Left kidney (tissue), 8 donors: ENCODE measurements around the gene ARL17A. TPM values are rescaled to one million over a fixed set of nuclear protein-coding genes. Genes with fewer than 3 reads are reported as not detected.
"Not testable (repeated sequence)": the region's sequence is repeated elsewhere in the genome, so short reads cannot be mapped to it uniquely, and the experiment has no call there.

ENCODE experiments used
- DNase-seq: peaks from one replicate; pipeline ENCODE4 v3.0.0-alpha.2; 2013
- long read RNA-seq, 8 donors: transcript quantifications; one replicate each; lab custom pipeline, GENCODE V29; 2026
- polyA plus RNA-seq: library from polyadenylated mRNA; unstranded; fragments of 120-200 nt; gene quantifications from one replicate; pipeline ENCODE4 v1.2.1, GENCODE V29; 2013; ENCODE audit not compliant: insufficient read length

The ARL17A gene
- polyA plus RNA-seq, result 42.5 TPM
- long read RNA-seq, donor 1, partial matches to known transcripts, result 0 of 2 reads
- long read RNA-seq, donor 1, other reads (novel, unspliced or antisense), result 0 of 2 reads
- long read RNA-seq, donor 2, transcript ARL17A-202 (4 exons, 3,945 nt), result major isoform, 7 of 24 reads
- long read RNA-seq, donor 2, partial matches to known transcripts, result 17 of 24 reads
- long read RNA-seq, donor 2, other reads (novel, unspliced or antisense), result 0 of 24 reads
- long read RNA-seq, donor 3, transcript ARL17A-202 (4 exons, 3,945 nt), result major isoform, 5 of 19 reads
- long read RNA-seq, donor 3, partial matches to known transcripts, result 14 of 19 reads
- long read RNA-seq, donor 3, other reads (novel, unspliced or antisense), result 0 of 19 reads
- long read RNA-seq, donor 4, partial matches to known transcripts, result 0 of 2 reads
- long read RNA-seq, donor 4, other reads (novel, unspliced or antisense), result 0 of 2 reads
- long read RNA-seq, donor 5, partial matches to known transcripts, result 0 of 2 reads
- long read RNA-seq, donor 5, other reads (novel, unspliced or antisense), result 0 of 2 reads
- long read RNA-seq, donor 6, transcript ARL17A-202 (4 exons, 3,945 nt), result major isoform, 6 of 6 reads
- long read RNA-seq, donor 6, partial matches to known transcripts, result 0 of 6 reads
- long read RNA-seq, donor 6, other reads (novel, unspliced or antisense), result 0 of 6 reads
- long read RNA-seq, donor 7, transcript ARL17A-202 (4 exons, 3,945 nt), result major isoform, 8 of 36 reads
- long read RNA-seq, donor 7, partial matches to known transcripts, result 28 of 36 reads
- long read RNA-seq, donor 7, other reads (novel, unspliced or antisense), result 0 of 36 reads
- long read RNA-seq, donor 8, partial matches to known transcripts, result 0 of 4 reads
- long read RNA-seq, donor 8, other reads (novel, unspliced or antisense), result 0 of 4 reads

DNA sequence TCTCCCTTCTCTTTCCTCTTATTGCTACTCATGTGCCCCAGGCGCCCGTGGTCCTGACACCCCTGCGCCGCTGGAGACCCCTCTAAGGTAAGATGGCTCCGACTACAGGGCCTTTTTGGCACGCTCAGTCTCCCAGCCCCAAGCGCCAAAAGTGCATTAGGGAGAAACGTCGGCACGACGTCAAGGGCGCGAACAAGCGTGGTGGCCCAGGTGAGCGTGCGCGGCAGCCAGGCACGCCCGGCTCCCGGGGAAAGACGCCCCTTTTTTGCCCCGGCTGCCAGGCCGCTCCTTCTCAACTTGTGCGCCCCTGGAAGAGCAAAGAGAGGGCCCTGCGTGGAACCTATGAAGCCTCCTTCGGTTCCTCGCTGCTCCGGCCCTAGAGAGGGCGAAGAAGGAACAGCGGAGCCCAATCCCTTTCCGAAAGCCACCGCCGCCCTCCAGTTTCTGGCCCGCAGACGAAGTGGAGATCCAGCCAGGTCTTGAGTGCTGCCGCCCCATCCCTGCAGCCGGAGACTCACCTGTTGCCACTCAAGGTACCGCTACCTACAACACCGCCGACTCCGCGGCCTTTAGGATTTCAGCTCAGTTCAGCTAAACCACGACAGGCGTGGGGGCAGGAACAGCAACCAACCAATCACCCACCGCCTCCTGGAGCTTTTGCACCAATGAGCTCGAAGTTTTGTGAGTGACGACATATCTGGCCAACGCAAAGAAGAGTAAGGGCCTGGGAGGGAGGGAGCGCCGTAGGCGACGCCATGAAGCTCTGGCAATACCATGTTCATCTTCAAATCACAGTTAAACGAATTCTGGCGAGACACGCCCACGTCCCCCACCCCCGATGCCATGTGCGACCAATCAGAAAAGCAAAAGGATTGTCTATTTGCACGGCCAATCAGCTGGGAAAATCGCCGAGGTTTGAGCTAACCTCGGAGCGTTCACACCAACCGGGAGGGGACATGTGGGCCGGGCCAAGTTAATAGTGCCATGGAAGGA lies at the start of gene ARL17A:
ARL17A (minus strand) TSS at position 609 of the 993 bp plus-strand sequence. CDS start 3,369 bp downstream, outside the sequence.
- DNase-seq, result not testable (repeated sequence)

DNA sequence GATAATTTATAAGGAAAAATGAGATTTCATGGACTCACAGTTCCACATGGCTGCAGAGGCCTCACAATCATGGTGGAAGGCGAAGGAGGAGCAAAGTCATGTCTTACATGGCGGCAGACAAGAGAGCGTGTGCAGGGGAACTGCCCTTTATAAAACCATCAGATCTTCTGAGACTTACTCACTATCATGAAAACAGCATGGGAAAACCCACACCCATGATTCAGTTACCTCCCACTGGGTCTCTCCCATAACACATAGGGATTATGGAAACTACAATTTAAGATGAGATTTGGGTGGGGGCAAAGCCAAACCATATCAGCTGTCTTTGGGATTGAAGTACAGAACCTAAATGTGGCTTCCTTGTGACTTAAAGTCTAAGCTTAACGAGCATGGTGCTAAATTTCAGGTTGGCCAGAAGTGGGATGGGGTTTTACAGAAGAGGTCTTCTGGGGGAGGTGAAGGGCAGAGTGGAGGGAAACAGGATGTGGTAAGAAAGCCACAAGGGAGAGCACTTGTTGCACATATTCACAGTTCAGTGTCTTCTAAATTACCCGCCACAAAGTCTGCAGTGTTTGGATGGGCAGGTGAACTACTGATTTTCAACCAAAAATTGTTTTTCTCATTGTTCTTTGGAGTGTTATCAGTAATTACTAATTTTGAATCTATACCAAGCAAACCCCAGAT lies 49.4 kb upstream of the ARL17A start:
- DNase-seq, result not testable (repeated sequence)

DNA sequence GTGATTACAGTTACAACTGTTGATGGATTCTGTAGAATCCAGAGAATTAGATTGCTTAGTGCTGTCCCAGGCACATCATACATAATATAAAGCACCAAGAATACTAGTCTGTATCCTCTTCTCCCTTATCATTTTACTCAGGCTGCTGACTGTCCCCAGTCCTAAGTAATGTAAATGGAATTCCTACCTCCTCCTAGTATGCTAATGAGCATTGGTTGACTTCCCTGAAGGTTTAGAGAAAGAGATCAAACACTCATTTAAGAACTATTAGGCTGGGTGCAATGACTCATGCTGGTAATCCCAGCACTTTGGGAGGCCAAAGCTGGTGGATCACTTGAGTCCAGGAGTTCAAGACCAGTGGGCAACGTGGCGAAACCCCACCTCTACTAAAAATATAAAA lies 48.0 kb upstream of the ARL17A start:
- not testable (repeated sequence) for DNase-seq

DNA sequence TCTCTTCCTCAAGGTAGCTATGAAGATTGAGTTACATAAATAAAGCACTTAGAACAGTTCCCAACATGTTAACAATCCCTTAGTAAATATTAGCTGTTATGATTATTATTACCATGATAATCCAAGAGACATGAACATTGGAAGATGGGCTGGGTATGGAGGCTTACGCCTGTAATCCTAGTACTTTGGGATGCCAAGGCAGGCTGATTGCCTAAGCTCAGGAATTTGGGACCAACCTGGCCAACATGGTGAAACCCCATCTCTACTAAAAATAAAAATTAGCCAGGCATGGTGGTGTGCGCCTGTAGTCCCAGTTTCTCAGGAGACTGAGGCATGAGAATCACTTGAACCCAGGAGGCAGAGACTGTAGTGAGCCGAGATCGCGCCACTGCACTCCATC lies 45.2 kb upstream of the ARL17A start:
- not testable (repeated sequence) for DNase-seq

DNA sequence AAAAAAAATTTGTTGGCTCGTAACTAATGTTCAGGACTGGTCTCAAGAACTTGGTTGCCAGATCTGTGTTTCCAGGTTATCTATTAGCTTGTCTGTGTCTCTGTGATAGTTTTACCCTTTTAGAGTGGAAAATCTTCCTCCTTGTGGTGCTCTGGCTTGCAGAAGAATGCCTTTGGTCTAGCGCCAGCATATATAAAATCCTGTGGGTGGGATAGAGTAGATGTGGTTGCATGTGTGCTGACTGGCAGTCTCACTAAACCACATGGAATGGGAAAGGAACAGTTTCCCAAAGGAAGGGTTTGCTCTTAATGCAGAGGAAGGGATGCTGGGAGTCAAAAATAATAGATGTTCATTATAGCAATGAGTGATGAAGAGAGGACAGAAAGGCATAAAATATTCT lies 44.3 kb upstream of the ARL17A start:
- not testable (repeated sequence) for DNase-seq

DNA sequence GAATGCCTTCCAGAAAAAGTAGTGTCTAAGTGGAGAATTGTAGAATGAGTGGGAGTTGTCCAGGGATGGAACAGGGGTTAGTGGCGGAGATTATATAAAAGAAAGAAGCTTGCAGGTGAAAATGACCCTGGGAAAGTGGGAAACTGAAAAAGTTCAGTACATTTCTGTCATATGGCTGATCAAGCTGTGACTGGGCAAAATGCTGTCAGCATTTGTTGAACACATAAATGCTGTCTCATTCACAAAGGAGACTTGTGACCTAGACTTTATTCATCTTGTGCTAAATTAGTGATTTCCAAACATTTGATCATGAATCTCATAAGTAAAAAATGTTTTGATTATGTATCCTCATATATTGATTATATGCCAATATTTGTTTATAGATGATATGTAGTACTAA lies 39.5 kb upstream of the ARL17A start:
- DNase-seq, result not testable (repeated sequence)

DNA sequence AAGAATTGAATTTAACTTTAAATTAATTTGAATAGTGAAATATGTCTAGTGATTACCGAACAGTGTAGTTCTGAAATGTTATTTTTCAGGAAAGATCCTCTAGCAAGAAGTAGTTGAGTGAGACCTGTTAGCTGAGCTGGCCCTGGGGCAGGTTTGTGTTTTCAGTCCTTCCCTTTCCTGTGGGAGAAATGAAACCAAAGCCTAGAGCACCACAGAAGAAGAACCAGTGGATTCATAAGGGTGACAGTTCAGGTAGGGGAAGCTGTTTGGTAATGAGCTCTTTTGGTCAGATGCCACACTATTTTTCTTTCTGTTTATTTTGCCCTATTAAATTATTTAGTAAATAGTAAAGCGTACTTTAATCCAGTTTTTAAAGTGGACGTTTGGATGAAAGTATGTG lies 37.6 kb upstream of the ARL17A start:
- not testable (repeated sequence) for DNase-seq

DNA sequence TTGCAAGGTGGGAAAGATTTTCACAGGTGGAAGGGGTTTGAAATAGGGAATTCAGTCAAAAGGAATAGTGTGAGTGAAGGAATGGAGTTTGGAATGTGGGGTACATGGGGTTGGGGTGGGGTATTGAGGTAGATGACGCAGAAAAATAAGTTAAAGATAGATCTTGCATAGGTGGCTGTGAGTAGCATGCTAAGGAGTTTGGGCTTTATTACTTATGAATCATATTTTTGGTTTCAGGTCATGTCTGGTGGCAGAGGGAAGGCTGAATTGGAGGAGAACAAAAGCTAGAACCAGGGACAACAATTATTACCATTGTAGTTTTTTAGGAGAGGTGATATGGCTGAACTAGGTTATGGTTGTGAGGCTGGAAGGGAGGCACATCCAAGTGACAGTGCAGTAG lies 34.4 kb upstream of the ARL17A start:
- DNase-seq, result not testable (repeated sequence)

DNA sequence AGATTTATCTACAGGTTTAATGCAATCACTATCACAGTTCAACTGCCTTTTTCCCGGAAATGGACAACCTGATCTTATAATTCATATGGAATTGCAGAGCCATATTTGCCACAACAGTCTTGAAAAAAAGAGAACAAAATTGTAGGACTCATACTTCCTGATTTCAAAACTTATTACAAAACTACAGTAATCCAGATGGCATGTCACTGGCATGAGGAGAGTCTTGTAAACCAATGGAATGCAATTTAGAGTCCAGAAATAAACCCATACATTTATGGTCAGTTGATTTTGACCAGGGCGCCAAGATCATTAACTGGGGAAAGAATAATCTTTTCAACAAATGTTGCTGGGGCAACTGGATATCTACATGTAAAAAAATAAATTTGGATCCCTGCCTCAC lies 31.8 kb upstream of the ARL17A start:
- DNase-seq, result not testable (repeated sequence)

DNA sequence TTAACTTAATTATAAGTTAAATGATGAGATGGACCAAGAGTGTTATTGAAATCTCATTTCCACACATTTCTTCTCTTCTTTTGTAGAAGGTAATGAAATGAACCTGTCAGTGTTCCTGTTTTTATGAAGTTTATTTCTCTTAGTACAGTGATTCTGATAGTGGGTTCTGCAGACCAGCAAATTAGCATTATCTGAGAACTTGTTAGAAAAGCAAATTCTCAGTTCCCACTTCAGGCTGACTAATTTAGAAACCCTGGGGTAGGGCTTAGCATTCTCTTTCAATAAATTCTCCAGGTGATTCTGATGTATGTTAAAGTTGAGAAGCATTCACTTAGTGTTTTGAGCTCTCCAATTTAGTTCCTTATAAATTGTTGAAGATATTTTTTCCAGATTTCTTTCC lies 23.6 kb upstream of the ARL17A start:
- not testable (repeated sequence) for DNase-seq

DNA sequence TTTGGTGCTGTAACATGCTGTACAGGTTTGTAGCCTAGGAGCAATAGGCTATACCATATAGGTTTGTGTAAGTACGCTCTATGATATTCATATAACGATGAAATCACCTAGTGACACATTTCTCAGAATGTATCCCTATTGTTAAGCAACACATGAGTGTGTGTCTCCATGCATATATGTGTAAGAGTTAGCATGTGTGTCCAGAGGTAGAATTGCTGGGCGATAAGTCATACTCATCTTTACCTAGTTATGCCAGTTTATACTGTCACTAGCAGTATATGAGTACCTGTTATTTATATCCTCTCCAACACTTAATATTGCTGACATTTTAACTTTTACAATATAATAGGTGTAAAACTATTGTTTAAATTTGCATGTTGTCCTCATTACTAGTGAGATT lies 21.3 kb upstream of the ARL17A start:
- not testable (repeated sequence) for DNase-seq

DNA sequence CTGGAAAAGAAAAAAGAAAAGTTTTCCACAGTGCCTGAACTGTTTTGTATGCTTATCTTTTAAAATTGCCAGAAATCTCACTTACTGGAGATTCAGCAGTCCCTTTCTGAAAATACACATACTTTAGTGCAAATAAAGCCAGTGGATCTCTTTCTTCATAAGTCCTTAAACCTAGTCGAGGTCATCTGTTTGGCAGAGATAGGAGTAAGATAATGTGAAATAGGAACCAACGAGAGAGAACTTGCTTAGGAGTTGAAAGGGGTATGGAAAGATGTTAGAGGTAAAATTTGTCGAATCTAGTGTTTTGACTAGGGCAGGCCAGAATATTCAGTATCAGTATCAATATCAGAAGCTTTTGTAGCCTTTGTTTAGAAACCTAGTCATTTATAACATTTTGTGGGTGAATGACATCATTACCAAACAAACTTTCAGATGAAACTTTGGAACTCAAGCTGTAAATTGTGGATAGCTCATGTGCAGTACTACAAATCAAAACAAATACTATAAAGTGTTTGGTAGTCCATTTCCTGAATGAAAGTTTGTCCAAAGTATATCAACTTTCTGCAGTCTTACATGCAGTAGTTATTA lies 18.9 kb upstream of the ARL17A start:
- DNase-seq, result not testable (repeated sequence)

DNA sequence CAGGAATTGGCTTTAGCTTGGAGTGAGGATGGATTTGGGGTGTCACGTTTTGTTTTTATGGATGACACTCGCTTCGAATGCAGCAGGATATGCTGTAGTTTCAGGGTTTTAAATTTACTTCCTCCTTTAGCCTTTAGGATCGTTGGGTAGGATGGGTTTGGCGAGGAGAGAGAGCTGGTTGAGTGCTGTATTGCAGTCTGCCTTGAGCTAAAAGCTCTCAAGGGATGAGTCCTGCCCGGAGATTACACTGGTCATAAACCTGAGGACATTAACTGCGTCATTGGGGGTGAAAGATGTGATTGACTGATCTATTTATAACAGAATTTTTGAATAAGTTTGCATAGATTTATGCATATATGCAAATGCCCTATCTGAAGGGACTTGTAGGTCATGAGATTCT lies 11.8 kb upstream of the ARL17A start:
- not testable (repeated sequence) for DNase-seq

DNA sequence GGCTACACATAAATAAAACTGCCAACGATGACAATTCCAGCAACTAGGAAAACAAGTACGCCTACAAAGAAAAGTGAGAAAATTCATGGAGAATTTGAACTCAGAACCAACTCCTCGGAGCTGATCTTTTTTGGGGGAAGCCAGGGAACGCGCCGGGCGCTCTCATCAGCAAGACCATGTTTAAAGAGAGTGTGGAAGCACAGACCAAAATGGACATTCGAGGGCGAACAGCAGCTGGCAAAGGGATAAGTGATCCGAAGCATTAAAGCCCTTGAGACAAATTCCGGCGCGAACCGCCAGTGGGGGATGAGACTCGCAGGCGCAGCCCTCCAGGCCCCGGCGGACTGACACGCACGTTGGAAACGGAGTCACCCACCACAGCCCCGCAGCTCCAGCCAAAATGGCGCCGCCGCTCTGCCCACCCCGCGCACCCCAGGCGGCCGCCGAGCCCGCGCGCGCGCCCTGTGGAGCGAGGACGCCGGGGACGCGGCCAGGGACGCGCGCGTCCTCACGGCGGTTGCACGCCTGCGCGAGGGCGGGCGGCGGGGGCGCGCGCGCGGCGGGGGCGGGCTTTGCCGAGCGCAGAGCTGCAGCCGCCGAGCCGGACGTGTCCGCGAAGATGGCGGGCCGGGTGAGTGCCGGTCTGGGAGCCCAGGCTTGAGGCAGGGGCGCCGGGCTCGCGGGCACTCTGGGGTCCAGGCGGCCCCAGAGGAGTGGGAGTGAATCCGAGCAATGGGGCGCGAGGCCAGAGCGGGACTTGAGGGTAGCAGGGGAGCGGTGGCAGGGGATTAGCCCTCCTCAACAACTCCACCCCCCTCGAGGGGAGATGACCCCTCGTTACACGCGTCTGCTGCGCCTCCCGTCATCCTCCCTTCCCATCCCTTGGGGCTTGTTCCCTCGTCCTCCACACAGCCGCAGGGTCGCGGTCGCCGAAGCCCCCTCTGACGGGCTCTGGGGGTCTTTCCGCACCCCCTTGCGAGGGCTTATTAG lies 11.0 kb upstream of the ARL17A start, which contains the start of gene NSF:
NSF (plus strand) TSS at position 513 of the 990 bp plus-strand sequence; CDS start at position 620, 107 bp downstream.
- not testable (repeated sequence) for DNase-seq

DNA sequence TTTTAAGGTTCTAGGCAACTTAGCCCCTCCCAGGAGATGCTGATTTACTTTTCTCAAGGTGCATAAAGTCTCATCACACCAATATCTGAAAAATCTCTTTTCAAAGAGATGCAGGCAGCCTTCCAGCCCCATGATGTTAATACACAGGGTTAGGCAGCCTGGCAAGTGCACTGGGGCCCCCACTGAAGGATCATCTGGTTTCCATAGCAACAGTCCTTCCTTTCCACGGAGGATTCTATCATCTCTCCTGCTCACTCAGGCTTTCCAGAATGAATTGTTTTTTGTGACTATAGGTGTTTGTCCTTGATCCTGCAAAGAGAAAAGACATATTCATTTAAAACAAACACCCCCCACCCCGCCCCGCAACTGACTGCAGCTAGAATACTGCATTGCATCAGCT lies 6.0 kb upstream of the ARL17A start:
- not testable (repeated sequence) for DNase-seq

DNA sequence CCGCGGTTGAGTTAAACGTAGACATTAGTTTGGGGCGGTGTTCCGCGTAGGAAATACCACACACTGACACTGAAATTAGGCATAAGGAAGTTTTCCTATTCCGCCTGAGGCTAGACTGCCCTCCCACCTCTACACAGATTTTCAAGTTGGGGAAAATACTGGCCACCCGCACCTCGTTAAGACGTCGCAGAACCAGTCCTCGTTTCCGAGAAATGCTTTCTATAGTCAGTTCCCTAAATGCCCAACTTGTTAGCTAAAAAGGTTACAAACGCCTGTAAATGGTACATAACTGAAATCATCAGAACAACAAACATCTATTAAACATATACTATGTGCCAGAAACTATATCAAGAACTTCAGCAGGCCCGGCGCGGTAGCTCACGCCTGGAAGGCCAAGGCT lies 591 bp upstream of the ARL17A start:
- DNase-seq, result not testable (repeated sequence)

DNA sequence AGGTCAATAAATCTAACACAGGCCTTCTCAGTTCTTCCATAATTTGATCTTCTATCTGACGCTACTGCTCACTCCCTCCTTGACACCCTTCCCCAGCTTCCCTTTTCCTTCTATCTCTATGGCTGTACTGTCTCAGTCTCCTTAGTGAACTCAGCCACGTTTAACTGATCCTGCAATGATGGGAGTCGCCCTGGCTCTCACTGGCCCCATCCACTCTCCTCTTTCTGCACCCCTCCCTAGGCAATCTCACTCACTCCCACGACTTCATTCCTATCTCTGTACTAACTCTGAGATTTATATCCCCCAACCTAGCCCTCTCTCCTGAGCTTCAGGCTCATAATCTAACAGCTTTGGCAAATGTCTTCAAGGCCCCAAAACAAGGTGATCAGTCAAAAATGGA lies 7.7 kb downstream of the ARL17A start:
- not testable (repeated sequence) for DNase-seq

DNA sequence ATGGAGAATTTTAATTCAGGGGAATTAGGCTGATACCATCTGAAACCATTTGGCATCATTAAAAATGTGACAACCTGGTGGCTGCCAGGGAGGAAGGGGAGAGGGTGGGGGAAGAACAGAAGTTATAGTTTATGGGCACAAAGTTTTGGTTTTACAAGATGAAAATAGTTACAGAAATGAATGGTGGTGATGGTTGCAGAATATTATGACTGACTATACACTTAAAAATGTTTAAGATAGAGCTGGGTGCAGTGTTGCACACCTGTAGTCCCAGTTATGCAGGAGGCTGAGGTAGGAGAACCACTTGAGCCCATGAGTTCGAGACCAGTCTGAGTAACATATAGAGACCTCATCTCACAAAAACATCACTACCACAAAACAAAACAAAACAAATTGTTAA lies 12.5 kb downstream of the ARL17A start:
- not testable (repeated sequence) for DNase-seq

DNA sequence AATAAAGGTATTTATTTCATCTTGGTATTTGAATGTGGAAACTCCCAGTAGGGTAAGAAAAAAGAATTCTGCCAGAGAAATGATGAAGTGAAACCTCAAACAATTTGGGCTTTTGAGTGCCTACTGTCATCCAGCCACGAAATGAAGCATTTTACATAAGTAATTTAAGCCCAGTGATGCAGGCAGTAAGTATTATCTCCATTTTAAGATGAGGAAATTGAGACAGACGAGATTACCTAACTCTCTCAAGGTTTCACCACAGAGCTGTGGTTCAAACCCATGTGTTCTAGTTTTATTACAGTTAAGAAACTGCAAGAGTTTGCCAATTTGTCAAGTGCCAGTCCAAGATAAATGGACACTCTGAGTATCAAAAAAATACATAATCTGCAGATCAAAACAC lies 13.2 kb downstream of the ARL17A start:
- not testable (repeated sequence) for DNase-seq
